ENCODE measurements around the gene CTNNA2.
A peak's percentile ranks its signal among the peaks of the same experiment; 100 is the strongest.
"Not testable (repeated sequence)": the region's sequence is repeated elsewhere in the genome, so short reads cannot be mapped to it uniquely, and the experiment has no call there.

The CTNNA2 gene

DNA sequence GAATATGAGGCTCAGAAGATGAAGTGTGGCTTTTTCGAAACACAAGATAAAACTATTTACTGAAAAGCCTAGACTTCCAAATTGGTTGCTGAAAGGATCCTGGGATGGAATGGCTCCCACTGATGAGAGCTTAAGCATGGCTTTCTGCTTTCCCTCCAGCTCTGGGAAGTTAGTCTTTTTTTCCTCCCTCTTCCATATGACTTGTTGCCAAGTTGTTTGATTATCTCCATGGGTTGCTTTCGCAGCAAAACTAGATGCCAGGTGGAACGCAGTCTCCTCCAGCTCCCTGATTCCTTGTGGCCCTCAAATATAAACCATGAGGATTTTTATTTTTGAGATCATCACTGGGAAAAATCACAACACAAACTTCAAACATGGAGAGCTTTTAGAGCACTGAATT is 515.2 kb downstream of the CTNNA2 start:
- no peak for DNase-seq (ENCODE audit: low read depth, low spot score)

DNA sequence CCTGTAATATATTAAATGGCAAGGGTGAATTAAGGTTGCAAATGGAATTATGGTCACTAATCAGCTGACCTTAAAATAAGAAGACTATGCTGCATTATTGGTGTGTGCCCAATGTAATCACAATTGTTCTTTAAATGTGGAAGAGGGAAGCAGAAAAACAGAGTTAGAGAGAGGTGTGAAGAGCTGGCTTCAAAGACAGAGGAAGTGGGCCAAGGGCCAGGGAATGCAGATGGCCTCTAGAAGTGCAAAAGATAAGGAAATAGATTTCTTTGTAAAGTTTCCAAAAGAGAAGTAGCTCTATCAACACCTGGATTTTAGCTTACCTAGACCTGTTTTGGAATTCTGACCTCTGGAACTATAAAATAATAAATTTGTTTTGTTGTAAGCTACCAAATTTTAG is 515.7 kb downstream of the CTNNA2 start:
- no peak for DNase-seq (ENCODE audit: low read depth, low spot score)

DNA sequence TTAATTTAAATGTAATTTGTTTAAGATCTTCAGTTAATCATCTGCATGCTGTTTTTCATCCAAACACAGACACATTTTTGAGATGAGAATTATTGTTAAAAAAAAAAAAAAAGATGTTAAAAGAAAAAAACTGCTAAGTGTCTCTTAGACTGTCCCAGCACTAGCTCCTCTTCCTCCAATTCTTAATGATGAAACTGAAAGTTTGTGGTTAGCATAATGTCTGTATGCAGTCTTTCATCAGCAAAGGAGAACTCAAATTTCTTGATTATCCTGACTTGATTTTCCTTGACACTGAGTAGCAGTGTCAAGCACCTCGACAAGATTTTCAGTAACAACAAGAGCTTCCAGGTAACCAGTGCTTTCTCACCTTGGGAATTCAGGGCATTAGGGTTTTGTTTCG is 517.3 kb downstream of the CTNNA2 start:
- no peak for DNase-seq (ENCODE audit: low read depth, low spot score)

DNA sequence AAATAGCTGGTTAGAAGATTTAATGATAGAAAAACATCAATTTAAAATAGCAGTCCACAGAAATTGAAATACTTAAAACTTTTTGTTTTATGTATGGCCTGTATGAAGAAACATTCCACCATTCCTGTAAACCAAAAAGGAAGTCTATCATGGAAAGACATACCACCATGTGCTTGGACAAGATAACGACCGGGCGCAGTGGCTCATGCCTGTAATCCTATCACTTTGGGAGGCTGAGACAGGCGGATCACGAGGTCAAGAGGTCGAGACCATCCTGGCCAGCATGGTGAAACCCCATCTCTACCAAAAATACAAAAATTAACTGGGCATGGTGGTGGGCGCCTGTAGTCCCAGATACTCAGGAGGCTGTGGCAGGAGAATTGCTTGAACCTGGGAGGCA is 519.8 kb downstream of the CTNNA2 start:
- DNase-seq (ENCODE audit: low read depth, low spot score), result not testable (repeated sequence)

DNA sequence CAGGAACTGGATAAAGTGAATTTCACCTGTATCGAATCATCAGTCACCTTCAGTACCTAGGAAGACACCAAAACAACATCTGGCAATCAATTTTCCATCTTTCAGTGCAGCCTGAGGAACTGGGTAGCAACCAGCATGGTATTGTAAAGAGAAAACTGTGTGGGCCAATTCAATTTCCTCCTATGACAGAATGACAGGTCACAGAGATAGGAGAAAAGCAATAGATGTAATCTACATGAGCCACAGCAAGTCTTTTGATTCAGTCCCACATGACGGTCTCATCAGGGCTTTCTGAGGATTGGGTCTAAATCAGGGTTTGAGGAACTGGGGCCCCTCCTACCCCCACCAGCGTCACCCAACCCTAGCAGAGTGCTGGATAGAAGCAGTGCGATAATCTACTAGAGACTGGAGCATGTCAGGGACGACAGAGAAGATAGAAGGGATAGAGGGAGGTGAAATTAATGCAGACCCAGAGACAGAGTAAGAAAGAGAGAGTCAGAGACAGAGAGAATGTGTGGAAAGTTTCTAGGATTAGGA is 523.0 kb downstream of the CTNNA2 start:
- no peak for DNase-seq (ENCODE audit: low read depth, low spot score)

DNA sequence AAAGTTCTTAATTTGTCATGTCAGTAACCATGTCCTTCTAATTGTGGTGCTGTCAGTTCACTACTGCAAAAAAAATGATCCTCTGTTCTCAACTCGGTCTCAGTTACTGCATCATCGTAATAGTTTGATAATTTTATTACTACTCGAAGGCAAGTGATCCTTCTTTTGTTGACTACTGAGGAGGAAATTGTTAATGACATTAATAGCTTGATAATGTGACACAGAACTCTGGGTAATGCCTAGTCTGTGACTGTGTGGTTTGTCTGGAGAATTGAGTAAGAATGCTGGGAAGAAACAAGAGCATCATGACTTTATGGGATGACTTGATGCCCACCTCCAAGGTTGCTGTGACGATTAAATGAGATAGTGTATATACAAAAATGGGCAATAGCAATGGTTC is 524.5 kb downstream of the CTNNA2 start:
- DNase-seq (ENCODE audit: low read depth, low spot score), result no peak

DNA sequence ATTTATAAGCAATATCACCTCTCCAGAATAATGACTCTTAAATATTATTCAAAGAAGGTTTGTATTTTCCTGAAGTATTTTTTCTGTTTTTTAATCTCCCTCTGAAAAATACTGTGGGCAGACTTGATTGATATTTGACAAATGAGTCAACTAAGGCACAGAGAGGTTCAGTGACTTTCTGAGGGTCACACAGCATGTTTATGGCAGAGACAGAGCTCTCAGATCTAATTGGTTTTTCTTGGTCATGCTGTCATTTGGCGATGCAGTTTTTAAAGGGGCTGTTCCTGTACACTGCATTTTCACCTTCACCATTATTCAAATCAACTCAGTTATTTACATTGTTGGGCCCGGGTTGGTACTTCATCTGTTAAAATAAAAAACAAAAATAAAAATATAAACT is 527.4 kb downstream of the CTNNA2 start:
- no peak for DNase-seq (ENCODE audit: low read depth, low spot score)

DNA sequence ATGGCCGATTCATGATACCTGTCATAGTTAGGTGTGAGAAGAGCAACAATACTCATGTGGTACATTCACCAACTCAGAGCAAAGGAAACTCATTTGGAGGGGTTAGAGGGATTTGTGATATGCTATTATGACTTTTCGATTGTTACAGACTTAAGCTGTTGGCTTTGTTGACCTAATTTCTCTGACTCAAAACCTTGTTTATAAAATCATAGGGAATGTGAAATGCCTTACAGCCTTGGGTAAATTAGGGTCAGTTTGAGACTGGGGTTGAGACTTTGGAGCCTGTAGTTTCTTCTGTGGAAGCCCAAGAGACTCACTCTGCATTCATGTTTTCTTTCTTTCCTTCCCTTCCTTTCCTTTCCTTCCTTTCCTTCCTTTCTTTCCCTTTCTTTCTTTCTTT is 529.8 kb downstream of the CTNNA2 start:
- no peak for DNase-seq (ENCODE audit: low read depth, low spot score)

DNA sequence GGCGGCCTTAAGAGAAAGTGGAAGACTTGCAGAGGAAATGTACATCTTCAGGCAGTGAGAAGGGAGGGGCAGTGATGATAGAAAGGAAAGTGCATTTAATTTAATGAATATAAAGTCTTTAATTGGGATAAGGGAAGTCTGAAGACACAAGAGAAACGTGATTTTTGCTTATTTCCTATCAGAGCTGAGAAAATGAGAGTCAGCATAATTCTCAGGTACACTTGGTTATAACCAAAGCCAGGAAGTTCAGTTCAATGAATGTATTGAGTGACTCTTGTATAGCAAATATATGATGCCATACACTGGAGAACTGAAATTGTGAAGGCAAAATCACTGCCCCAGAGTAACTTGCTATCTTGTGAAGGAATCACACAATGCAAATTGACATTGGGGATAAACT is 535.4 kb downstream of the CTNNA2 start:
- no peak for DNase-seq (ENCODE audit: low read depth, low spot score)

DNA sequence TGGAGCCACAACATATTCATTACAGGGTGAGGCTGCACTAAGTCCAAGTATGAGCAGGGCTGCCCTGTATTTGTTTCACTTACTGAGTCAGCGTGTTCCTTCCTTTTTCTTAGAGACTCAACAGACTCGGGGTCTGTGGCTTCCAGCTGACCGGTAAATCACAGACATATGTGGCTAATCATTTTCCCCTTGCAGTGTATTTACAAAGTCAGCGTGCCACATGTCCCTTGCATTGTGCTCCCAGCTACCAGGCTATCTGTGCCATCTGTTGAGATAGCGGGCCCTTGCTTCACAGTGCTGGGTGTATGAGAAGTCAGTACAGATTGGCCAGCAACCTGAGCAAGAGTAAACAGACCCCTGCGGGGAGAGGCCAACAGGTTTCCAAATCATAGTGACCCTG is 537.4 kb downstream of the CTNNA2 start:
- no peak for DNase-seq (ENCODE audit: low read depth, low spot score)

DNA sequence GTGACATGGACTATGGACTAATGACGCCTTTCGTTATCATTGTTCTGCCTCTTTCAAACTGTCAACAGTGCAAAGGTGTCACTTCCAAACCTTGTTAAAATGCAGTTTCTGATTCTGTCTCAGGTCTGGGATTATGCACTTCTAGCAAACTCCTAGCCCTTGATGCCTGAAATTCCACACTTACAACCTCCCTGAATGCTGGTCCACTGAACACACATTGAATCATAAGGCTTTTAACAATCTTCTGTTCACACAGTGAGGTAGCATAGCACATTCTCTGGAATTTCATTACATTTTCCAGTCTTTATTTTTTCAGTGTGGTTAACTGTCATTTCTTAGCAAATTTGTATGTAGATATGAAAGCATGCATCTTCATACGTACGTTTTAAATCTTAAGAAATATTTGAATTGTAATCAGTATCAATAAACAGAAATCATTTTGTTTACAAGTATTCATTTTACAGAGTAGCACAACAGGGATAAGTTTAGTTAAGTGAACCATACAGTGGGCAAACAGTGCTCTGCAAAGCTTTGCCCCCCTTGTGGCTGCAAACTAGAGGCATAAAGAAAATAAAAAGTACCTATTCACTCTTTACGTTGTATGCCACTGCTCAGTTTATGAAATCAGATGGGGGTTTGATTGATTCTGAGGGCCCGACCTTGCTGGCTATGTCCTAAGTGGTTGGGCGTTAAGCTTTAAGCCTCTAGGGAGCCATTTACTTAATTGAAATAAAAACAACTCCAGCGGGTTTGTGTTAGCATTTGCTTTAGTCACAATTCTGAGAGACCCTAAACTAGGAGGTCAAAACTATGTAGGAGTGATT is 540.9 kb downstream of the CTNNA2 start:
- no peak for DNase-seq (ENCODE audit: low read depth, low spot score)

DNA sequence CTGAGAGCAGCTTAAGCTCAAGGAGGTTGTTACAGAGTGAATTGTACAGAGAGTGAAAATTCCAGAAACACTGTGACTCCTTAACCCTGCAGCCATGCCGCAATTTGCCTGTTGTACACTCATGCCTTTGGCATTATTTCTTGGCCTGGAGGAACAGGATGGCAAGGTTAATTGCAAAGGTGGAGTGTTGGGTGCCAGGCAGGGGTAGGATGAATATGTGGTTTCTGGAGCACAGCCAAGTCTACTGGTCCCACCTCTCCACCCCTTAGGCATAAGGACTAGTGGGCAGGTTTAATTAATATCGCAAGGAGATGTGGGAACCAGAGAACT is 541.5 kb downstream of the CTNNA2 start:
- DNase-seq (ENCODE audit: low read depth, low spot score), result peak; percentile 22

DNA sequence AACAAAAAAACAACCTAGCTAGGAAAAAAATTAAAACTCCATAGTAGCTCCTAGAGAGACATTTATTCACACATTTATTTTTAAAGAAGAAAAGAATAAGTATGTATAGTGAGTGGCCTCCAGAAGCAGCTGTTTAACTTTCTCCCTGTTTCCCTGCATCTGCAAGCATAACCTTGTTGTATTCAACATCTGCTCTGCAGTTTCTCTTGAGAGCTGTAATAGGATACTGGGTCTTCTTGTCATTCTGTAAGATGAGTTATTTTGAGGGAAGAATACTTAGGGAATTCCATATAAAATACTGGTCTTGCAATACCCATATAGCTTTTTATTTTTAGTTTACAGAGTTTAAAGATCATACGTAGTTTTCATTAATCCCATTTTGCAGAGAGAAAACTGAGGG is 545.1 kb downstream of the CTNNA2 start:
- DNase-seq (ENCODE audit: low read depth, low spot score), result no peak

DNA sequence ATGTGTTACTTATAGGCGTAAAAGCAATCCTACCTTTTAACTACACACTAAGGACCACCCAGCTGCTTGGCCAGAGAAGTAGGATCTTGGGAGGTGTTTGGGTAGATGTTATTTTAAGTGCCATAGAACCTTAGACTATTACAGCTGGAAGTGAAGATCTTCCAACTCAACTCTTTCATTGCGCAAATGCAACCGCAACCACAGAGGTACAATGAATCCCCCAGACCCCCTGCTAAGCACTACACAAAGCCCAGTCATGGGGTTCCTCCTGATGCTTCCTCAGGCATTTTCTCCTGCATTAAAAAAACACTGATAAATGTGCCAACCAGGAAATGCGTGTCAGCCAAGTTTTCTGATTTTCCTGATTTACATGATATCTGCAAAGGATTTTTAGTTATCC is 545.7 kb downstream of the CTNNA2 start:
- DNase-seq (ENCODE audit: low read depth, low spot score), result peak; percentile 30

DNA sequence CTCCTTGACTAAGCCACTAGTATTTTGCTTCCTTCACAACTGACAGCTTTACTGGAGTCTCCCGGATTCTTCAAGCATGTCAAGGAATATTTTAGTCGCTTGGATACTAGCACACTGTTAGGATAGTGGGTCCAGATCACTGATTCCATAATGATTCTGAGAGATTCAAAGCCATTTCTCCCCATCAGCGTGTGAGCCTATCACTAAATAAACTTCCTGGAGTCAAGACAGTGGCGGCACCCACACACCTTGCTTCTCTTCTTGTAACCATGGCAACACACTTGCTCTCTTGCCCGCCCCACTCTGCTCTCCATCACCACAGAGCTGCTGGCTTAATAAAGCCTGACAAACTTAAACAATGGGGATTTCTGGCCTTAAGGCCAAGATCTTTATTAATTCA is 546.6 kb downstream of the CTNNA2 start:
- no peak for DNase-seq (ENCODE audit: low read depth, low spot score)

DNA sequence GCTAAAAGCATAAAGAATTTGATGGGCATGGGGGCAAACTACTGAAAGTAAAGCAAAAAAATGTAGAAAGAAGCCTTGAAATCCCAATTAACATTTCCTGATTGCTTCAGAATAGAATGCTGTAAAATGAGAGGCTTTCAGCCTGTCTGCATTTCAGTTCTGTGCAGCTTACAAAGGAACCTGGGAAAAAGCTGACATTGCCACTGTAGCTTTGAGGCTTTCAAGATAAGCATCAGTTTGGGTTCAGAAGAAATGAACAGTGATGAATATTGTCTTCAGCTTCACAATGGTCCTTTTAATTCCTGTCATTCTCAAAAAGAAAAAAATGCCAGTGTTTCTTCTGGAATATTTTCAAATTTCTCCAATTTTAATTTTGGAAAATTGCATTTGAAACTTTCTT is 549.0 kb downstream of the CTNNA2 start:
- DNase-seq (ENCODE audit: low read depth, low spot score), result no peak

DNA sequence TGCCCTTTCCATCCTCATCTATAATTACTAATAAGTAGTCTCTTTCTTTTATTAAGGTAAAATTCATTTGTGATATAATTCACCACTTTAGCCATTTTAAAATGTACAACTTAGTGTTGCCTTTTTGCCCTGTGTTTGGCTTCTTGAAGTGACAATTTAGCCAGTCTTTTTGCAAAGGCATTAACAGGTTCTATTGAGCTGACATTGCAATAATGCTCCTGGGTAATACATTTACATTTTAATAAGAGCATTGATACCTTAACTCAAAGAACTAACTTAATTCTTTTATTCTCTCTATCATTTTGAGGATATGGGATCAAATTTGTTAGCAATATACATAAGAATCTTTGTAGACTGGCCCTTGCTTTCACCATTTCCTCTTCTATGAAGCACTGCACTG is 549.4 kb downstream of the CTNNA2 start:
- no peak for DNase-seq (ENCODE audit: low read depth, low spot score)

DNA sequence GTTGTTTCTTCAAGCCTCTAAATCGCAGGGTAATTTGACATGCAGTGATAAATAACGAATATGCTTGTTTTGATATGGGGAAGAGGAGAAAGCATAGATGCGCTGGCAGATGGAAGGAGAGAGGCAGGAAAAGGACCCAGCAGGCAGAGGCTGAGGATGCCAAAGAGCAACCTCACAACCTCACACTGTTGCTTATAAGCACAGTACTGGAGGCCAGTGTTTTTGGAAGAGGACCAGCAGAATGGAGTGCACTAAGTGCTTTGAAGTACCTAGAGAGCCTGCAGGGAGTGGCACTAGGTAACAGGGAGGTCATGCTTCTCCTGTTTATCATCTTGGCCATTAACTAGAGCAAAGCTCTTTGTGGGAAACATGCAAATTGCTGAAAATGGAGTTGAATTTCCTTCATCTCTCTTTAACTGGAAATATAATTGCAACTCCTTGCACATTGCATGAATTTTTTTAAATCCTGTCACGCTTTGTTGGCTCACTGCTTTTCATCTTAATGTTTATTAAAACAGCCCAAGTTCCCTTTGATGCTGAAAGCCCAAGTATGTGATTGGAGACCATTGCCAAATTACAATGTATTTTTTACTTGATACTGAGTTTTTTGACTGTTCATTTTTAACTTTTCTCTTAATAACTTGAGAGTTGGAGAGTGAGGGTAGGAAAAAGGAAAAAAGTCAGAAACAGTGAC is 555.3 kb downstream of the CTNNA2 start:
- no peak for DNase-seq (ENCODE audit: low read depth, low spot score)

DNA sequence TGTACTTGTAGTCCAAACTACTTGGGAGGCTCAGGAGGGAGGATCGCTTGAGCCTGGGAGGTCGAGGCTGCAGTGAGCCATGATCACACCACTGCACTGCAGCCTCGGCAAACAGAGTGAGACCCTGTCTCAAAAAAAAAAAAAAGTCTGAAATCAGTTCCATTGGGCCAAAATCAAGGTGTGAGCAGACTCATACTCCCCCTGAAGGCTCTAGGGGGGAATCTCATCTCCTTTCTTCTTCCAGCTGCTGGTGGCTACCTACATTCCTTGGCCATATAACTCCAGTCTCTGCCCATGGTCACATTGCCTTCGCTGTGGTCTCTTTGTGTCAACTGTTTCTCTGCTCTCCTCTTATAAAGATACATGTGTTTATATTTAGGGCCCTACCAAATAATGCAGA is 557.7 kb downstream of the CTNNA2 start:
- no peak for DNase-seq (ENCODE audit: low read depth, low spot score)

DNA sequence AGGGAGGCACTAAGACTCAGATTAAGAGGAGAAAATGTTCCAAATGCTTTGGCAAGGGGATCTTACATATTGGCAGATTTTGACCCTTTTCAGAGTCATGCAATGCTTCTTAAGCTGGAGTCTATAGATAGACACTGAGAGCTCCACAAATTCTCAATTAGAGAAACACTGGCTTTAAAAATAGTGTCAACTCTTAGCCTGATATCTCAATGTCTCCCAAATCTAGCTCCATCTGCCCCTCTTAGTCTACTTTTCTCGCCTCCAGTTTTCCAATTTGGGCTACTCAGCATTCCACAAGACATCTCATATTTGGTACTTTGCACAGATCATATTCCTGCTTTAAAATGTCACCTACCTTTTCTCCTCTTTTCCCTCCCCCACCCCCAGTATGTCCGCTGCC is 559.1 kb downstream of the CTNNA2 start:
- DNase-seq (ENCODE audit: low read depth, low spot score), result no peak

DNA sequence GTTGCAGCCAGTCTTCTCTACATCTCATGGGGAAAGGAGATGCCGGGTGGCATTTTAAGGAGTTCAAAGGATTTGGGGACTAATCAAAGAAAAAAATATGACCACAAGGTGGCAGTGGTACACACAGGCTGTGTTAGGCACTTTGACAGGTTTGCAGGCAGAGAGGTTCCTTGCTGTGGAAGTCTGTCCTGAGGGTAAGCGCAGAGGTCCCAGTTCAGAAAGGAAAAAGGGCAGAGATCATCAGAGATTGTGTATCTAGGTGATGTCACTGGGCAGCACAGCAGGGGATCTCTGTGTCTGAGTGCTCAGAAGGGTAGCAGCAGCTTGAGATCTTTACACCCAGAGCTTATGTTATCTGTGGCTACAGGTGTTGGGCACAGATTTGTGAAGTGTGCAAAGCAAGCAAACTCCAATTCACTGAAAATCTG is 560.3 kb downstream of the CTNNA2 start:
- peak; percentile 80 for DNase-seq (ENCODE audit: low read depth, low spot score)

DNA sequence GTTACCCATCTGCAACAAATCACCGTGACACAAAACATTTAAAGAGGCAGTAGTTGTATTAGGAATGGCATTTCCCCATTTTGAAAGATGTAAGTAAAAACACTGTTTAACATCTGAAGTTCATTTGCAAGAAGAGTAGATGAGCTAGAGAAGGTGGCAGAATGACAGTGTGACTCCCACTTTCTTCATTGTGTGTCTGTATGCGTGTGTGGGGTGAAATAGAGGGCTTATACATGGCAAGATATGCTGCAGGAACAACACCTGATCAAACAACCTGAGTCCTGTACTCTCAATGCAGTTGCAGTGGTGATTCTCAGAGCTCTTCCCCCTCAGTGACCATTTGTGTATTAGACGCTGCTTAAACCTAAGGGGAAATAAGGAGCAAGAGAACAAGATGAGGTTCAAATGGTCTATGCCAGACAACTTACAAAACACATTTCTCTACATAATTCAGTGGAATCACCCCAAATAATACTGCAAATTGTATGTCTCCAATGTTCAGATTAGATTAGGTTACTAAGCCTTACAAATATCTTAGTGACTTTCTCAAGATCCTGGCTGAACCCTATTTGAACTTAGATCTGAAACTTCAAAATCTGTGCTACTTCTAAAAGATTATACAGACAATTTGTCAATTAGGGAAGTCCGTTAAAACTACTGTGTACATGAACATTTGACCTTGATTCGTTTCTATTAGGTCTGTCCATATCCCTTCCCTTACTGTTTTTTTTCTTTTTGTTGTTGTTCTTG is 561.6 kb downstream of the CTNNA2 start:
- DNase-seq (ENCODE audit: low read depth, low spot score), result no peak

Data from ELF-1 (cell line).